HG03439 (cell line): ENCODE data around the gene ETV7.
"Not testable (repeated sequence)": the region's sequence is repeated elsewhere in the genome, so short reads cannot be mapped to it uniquely, and the experiment has no call there.

Experiments used
- ATAC-seq: cut with Tn5 transposase; IDR thresholded peaks from one replicate; pipeline ENCODE4 v1.9.1; 2021; ENCODE audit warnings: mild to moderate bottlenecking, moderate library complexity; ENCODE audit not compliant: unreplicated experiment

ETV7 gene

DNA sequence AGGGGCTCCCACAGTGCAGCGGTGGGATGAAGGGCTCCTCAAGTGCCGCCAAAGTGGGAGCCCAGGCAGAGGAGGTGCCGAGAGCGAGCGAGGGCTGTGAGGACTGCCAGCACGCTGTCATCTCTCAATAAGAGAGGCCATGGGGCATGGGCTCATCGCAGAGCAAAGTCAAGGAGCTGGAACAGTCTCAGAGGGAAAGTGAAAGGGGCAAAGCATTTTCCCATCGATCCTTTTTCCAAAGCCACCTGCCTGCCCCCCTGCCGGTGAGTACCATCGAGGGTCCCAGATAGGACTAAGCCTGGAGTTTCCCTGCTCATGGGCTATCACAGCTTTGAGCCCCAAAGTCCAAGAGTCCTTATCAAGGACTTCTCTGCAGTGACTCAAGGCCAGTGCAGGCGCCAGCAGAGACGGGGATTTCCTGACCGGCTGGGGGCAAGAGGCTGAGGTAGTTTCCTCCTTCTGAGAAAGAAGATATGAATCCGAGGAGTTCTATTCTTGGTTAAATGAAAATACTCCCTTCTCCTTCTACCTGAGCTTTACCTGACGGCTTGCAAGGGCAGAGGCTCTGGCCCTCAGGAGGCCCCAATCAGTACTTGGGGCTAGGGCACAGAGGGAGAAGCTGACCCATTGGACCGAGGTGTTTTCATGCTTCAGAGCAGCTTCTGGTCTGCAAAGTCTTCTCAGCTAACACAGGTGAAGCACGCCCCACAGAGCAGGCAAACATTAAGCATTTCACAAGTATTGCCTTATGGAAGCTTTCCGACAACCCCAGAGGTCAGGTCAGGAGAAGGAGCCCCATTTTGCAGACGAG, 22.6 kb downstream of the ETV7 start:
- no peak for ATAC-seq

DNA sequence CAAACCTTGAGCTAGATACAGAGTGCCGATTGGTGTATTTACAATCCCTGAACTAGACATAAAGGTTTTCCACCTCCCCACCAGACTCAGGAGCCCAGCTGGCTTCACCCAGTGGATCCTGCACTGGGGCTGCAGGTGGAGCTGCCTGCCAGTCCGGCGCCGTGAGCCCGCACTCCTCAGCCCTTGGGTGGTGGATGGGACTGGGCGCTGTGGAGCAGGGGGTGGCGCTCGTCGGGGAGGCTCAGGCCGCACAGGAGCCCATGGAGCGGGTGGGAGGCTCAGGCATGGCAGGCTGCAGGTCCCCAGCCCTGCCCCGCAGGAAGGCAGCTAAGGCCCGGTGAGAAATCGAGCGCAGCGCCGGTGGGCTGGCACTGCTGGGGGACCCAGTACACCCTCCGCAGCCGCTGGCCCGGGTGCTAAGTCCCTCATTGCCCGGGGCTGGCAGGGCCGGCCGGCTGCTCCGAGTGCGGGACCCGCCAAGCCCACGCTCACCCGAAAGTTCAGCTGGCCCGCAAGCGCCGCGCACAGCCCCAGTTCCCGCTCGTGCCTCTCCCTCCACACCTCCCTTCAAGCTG, 23.3 kb downstream of the ETV7 start:
- ATAC-seq: not testable (repeated sequence)

DNA sequence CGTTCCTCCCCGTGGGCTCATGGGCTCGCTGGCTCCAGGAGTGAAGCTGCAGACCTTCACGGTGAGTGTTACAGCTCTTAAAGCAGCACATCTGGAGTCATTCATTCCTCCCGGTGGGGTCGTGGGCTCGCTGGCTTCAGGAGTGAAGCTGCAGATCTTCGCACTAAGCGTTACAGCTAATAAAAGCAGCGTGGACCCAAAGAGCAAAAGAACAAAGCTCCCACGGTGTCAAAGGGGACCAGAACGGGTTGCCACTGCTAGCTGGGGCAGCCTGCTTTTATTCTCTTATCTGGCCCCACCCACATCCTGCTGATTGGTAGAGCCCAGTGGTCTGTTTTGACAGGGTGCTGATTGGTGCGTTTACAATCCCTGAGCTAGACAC, 24.1 kb downstream of the ETV7 start:
- not testable (repeated sequence) for ATAC-seq

DNA sequence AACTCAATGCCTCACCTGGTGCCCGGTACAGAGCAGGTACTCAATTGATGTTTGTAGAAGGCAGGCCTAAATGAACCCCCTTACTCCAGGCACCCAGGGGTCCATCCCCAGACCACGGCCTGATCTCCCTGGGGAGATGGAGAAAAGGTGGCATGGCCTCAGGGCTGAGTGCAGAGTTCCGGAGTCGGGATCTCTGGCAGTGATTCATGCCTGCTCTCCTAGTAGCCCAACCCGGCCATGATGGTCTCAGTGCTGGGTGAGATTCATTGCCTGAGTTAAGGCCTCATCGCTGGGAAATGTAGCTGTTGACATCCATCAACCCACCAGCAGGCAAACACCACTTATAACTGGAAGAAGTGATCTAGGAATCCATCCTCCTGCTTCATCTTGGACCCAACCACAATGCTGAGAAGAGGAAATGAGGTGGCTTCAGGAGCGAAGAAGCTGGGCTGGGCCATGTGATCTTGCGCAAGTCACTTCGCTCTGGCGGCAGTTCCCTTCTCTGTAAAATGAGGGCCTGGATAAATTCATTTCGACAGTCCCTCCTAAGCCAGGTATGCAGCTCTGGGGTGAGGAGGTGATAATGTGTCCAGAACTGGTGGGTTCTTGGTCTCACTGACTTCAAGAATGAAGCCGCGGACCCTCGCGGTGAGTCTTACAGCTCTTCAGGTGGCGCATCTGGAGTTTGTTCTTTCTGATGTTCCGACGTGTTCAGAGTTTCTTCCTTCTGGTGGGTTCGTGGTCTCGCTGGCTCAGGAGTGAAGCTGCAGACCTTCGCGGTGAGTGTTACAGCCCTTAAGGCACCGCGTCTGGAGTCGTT, 24.7 kb downstream of the ETV7 start:
- no peak for ATAC-seq

DNA sequence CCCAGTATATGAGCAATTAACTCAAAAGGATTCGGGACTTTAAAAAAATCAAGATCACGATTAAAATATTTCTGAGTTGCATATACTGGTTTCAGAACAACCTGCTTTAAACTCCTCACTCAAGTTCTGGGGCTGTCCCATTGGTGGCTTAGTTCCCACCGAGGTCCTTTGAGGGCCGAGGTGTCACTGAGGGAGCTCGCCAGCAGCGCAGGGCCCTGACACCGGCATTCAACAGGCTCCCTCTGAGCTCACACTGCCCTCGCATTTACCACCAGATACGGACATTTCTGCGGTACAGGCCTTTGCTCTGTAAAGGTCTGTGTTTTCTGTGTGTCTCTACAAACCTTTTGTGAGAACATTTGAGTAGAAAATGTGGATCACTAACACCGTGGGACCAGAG, 26.4 kb downstream of the ETV7 start:
- ATAC-seq: peak; percentile 15

DNA sequence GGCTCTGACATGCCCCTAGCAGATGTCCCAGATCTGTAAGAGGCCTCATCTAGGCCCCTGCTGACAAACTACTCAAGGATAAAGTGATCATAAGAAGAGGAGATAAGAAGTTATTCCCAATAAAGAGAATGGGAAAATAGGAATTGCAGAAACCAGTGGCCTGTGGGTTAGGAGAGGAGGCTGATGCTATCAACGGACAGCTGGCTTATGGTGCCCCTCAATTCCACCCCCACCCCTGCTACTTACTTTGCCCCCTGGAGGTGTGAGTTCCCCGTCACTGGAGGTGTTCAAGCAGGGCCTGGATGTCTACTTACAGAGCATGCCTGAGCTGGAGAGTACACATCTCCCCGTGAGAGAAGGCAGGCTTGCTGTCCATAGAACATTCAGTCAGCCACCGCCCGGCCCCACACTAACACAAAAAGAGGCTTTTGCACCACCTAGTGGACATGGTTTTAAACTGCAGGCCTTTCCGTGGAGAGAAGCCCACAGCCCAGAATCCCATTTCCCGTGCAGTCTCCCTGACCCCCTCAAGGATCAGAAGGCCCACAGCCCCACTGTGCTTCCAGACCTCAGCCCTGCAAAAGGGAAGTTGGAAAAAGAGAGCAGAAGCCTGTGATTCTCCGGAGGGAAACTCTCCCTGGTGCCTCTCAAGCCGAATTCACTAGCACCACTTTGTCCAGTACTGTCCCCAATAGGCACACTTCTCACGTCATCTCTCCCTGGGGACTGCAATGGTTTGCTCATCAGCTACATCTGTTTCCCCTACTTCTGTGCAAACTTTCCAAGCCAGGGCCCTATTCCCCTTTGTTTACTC, 27.0 kb downstream of the ETV7 start:
- peak; percentile 47 for ATAC-seq

DNA sequence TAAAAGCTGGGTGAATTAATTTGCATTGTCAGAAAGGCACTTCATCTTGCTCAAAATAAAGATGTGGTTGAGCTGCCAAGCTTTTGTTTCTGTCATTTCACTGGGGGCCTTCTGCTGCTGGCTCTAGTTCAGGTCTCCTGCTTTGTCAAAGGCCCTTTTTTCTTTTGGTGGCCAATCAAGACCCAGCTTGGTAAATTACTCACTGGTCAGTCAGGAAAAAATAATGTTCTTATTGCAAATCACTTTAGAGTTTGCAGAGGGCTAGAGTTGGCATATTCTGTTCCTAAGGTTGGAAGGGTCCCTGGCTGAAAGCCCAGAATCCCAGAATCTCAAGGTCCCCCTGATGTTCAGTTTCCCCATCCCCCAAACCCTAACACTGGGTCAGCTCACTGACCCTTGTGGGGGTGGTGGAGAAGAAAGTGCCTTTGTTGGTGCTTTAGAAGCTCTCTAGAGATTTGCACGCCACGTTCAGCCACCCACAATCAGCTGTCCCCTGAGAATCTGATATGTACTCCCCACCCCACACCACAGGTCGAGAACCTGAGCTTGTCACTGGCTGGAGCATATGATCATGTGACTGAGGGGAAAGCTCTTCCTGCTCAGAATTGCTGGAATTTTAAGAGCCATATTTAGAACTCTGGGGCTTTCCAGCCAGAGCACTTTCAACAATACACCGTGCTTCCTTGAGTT, 29.1 kb downstream of the ETV7 start:
- ATAC-seq: no peak

DNA sequence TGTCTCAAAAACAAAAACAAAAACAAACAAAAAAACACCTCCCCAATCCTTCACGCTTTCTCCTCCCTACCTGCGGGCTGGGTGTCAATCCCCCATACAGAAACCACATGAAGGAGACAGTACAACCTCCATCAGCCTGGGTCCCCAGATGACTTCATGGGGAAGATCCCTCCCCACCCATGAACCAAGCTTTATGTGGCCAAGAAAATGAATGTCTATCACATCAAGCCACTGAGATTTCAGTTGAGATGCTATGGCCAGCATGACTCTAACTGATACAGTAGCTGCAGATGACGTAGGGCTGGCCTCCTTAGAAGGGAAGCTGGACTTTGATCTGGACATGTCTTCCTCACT, 29.6 kb downstream of the ETV7 start:
- no peak for ATAC-seq

DNA sequence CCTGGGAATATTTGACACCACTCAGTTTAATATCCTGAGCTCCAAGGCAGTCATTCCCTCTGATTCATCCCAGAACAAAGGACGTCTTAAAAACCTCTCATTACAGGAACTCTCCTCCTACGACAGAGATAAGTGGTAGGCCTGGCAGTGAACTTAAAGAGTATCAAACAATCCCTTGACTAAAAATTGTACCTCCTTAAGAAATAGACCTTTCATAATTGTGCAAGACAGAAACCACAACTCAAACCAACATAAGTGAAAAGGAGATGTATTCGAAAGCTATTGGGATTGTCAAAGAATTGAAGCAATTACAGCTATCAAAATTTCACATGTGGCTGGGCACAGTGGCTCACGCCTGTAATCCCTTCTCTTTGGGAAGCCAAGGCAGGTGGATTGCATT, 31.6 kb downstream of the ETV7 start:
- ATAC-seq: no peak

DNA sequence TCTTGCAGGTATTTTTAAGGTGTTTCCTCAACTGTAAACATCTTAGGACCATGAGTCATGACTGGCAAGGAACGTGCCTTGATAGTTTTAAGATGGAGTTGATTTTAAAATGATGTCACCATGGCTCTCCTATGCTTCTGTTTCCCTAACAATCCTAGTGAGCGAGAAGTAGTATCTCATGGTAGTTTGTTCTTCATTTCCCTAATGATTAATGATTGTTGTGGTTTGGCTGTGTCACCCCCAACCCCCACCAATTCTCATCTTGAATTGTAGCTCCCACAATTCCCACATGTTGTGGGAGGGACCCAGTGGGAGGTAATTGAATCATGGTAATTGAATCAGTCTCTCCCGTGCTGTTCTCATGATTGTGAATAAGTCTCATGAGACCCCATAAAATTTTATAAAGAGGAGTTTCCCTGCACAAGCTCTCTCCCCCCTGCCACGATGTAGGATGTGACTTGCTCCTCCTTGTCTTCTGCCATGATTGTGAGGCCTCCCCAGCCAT, 34.0 kb downstream of the ETV7 start:
- no peak for ATAC-seq

DNA sequence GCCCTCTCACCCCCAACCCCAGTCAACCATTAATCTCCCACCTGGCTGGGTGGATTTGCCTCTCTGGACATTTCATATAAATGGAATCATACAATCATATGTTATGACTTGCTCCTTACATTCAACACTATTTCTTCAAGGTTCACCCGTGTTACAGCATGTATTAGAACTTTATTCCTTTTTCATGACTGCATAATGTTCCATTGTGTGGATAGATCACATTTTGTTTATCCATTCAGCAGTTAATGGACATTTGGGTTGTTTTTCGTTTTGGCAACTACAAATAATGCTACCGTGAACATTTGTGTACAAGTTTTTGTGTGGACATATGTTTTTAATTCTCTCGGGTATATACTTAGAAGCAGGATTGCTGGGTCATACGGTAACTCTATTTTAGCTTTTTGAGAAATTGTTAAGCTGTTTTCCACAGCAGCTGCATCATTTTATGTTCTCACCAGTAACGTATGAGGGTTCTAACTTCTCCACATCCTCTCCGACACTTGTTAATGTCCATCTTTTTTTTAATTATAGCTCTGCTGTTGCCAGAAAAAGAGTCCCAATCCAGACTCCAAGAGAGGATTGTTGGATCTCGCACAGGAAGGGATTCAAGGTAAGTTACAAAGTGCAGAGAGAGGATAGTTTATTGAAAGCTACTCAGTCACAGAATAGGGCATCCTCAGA, 34.9 kb downstream of the ETV7 start:
- no peak for ATAC-seq

DNA sequence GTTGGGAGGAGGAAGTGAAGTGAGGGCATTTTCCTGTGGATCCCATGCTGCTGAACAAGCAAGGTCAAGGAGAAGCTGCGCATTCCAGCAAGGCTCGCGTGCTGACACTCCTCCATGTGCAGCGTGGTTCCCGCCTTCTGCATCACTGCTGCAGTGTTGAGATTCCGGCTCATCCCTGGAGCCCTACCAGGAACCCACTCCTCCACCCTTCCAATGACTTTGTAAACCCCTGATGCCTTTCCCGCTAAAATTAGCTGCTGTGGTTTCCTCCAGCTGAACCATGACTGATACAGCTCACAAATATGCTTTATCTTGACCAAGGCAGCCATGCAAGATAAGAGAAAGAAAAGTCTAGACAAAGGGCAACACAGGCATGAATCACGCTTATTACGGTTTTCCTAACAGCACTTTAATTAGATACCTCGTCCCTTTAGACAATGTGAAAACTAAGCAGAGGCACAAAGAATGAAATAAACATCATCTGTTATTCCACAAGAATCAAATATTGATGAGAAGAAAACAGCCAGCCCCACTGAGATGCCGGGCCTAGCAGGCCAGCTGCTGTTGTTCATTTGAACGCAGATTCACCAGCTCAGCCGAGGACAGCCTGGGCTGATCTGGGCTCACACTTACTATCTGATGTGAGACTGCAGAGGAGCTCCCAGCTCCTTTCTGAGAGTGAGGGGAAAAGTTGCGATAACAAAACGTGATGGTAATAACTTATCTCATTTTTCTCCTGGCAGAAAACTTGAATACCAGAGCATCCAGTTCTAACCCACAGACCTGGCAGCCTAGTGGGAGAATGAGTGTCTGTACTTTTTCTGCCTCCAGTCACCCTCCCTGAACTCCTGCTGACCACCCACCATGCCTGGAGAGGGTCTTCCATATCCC, 36.5 kb downstream of the ETV7 start:
- ATAC-seq: no peak

DNA sequence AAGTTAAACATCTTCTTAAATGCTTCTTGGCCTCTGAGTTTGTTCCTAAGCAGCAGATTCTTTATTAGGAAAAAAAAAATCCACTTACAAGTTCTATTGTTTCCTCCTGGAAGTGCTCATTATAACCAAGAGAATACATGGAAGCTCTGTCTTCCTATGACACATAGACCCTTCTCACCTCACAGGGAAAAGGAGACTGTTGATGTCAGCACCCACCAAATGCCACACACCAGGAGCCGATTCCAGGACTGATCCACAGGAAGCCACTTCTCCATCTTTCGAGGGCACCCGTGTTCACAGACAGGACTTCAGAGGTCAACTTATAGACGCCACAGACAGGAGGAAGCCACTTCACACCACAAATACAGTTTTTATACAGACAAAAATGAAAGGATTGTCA, 37.4 kb downstream of the ETV7 start:
- ATAC-seq: no peak

DNA sequence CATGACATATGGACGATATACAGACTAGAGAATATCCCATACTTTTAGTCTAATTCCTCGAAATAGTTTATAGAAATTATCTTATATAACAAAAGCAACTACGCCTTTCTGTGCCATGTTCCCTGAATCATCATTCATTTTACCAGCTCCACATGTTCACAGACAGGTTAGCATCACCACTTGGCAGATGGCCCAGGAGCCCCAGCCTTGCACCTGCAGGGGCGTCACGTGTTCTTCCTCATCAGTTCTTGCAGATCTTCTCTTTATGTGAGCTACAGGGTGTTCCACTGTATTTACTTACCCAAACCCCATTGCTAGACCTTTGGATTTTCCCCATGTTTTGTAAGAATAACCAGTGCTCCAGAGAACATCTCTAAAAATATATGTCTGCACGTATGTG, 38.2 kb downstream of the ETV7 start:
- no peak for ATAC-seq

DNA sequence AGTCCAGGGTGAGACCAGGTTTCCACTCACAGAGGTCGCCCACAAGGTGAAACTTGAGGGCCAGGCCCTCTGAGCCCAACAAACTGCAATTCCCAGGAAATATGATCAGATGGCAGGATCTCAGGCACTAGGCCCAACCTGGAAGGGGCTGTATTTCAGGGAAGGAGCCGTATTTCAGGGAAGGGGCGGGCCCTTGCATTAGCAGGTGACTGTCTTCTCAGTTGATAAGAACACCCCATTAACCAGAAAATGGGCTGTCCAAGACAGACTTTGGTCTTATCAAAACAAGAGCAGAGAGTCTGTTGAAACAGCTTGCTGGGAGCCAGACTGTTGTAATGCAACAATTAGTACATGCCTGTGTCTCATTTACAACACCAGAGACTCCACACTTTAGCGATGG, 39.8 kb downstream of the ETV7 start:
- no peak for ATAC-seq

DNA sequence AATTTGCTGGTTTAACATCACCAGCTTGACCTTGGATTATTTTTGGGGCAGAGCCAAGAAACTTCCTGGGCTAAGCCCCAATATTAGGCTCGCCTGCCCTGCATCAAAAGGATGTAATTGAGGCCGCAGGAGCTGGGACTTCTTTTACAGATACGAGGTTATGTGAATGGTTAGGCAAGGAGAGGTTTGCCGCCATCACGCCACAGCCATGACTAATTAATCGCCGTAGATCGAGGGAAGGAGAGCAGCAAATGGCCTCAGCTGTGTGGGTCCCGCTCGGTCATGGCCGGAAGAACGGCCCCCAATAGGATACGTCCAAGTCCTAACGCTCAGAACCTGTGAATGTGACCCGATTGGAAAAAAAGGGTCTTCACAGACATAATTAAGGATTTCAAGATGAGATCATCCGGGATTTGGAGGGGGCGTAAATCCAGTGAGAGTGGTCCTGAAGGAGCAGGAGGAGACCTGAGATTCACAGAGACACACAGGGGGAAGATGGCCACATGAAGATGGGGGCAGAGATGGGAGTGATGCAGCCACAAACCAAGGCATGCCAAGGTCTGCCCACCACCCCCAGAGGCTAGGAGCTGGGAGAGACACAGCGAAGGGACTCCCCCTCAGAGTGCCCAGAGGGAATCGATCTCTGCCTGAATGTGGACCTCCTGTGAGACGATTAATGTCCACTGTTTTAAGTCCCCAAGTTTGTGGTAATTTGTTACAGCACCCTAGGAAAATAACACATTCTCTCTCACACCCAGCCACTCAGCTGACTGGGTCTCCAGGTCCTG, 40.8 kb downstream of the ETV7 start:
- ATAC-seq: no peak

DNA sequence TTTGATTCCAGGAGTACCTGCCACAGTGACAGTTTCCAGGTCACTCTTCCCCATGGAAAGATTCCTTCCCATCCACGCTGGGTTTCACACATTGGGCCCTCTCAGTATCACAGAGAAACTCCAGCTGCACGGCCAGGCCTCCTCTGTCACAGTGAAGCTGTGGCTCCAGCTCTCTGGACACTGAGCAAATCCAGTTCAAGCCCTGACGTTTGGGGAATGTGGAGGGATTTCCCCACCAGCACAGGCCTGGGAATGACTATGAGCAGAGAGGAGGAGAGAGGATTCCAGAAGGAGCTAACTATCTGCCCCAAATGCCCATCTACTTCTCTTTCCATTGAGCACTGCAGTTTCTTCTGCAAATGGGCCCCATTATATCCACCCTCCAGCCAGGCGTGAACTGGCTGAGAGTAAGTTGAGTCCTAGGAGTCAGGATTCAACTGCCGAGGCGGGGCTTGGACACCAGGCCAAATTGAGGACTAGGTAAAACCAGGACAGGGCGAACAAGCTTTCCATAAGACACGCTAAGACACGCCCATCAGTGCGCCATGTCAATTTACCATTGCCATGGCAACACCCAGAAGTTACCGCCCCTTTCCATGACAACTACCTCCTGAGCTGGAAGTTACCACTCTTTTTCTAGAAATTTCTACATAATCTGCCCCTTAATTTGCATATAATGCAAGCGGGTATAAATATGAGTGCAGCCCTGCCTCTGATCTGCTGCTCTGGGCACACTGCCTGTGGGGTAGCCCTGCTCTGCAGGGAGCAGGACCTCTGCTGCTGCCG, 41.6 kb downstream of the ETV7 start:
- ATAC-seq: no peak
